WTC11 (cell line): Measurements from ENCODE around the gene CNDP1. TPM values are rescaled to one million over a fixed set of nuclear protein-coding genes. Genes with fewer than 3 reads are reported as not detected.

Experiments
- ATAC-seq: fragments of 200-7000 bp; cut with Tn5 transposase; 2 replicates; pipeline ENCODE4 v1.10.0; 2021; ENCODE audit warnings: mild to moderate bottlenecking, moderate library complexity
- CTCF ChIA-PET: fragments of 300-600 bp; sonication (Branson Sonifier 250); formaldehyde crosslinking; loops from one replicate; lab custom pipeline; 2021; ENCODE audit warnings: antibody characterized with exemption; lab: Charles Lee
- POLR2A ChIA-PET: fragments of 350-600 bp; sonication (Branson Sonifier 250); formaldehyde crosslinking; loops from one replicate; lab custom pipeline; 2021; ENCODE audit warnings: antibody characterized with exemption; lab: Charles Lee
- DNase-seq: peaks from one replicate; pipeline ENCODE4 v3.0.0; 2021; ENCODE audit warnings: low spot score
- H3K27ac Mint-ChIP-seq: 2 replicates; pipeline ENCODE4 v1.8.0; 2021; ENCODE audit warnings: mixed read lengths
- H3K27me3 Mint-ChIP-seq: 2 replicates; pipeline ENCODE4 v1.8.0; 2021; ENCODE audit warnings: low read depth, mild to moderate bottlenecking, moderate library complexity, mixed read lengths
- H3K36me3 Mint-ChIP-seq: 2 replicates; pipeline ENCODE4 v1.8.0; 2021; ENCODE audit warnings: mixed read lengths
- H3K4me1 Mint-ChIP-seq: 2 replicates; pipeline ENCODE4 v1.8.0; 2022; ENCODE audit warnings: mixed read lengths
- H3K4me3 Mint-ChIP-seq: 2 replicates; pipeline ENCODE4 v1.8.0; 2021; ENCODE audit warnings: mild to moderate bottlenecking, moderate library complexity, mixed read lengths
- H3K9me3 Mint-ChIP-seq: 2 replicates; pipeline ENCODE4 v1.8.0; 2021; ENCODE audit warnings: mixed read lengths
- ELF4 ChIP-seq: sonication (generic); formaldehyde crosslinking; IDR thresholded peaks from 2 replicates; pipeline ENCODE4 v1.8.1; 2022; ENCODE audit warnings: low read depth, mild to moderate bottlenecking, moderate library complexity, missing genetic modification reagents
- GABPB1 ChIP-seq: sonication (generic); formaldehyde crosslinking; IDR thresholded peaks from 2 replicates; pipeline ENCODE4 v1.8.1; 2023; ENCODE audit warnings: mild to moderate bottlenecking, missing genetic modification reagents
- JAZF1 ChIP-seq: fragments of 250-450 bp; sonication (Bioruptor Pico); IDR thresholded peaks from 2 replicates; pipeline ENCODE4 v1.9.0; 2021; ENCODE audit warnings: moderate library complexity, mild to moderate bottlenecking, inconsistent platforms
- KAT7 ChIP-seq: sonication (generic); formaldehyde crosslinking; IDR thresholded peaks from 2 replicates; pipeline ENCODE4 v1.8.1; 2023; ENCODE audit warnings: missing genetic modification reagents, mild to moderate bottlenecking, borderline replicate concordance
- MXD4 ChIP-seq: fragments of 250-450 bp; sonication (Bioruptor Pico); IDR thresholded peaks from 2 replicates; pipeline ENCODE4 v1.8.0; 2021; ENCODE audit warnings: mild to moderate bottlenecking, moderate library complexity, borderline replicate concordance
- NR2C2 ChIP-seq: sonication (generic); formaldehyde crosslinking; IDR thresholded peaks from 2 replicates; pipeline ENCODE4 v1.8.0; 2022; ENCODE audit warnings: mild to moderate bottlenecking, missing genetic modification reagents
- OVOL2 ChIP-seq: fragments of 250-450 bp; sonication (Bioruptor Pico); IDR thresholded peaks from 2 replicates; pipeline ENCODE4 v1.9.0; 2021; ENCODE audit warnings: mild to moderate bottlenecking, borderline replicate concordance
- TCF7 ChIP-seq: sonication (generic); formaldehyde crosslinking; IDR thresholded peaks from 2 replicates; pipeline ENCODE4 v1.8.0; 2022; ENCODE audit warnings: mild to moderate bottlenecking, low read depth, missing genetic modification reagents, moderate library complexity
- TEAD1 ChIP-seq: sonication (generic); formaldehyde crosslinking; IDR thresholded peaks from 2 replicates; pipeline ENCODE4 v1.8.0; 2022; ENCODE audit warnings: mild to moderate bottlenecking, missing genetic modification reagents
- ZNF263 ChIP-seq: sonication (generic); formaldehyde crosslinking; IDR thresholded peaks from 2 replicates; pipeline ENCODE4 v1.8.1; 2022; ENCODE audit warnings: low read depth, mild to moderate bottlenecking, moderate library complexity, missing genetic modification reagents
- ZNF416 ChIP-seq: fragments of 250-450 bp; sonication (Bioruptor Pico); IDR thresholded peaks from 2 replicates; pipeline ENCODE4 v1.9.0; 2021; ENCODE audit warnings: mild to moderate bottlenecking, inconsistent platforms
- total RNA-seq: library from RNA; stranded (reverse); gene quantifications from 3 replicates; pipeline ENCODE4 v1.2.3, GENCODE V29; 2021
- TF ChIP-seq, protein P1 (sequence below): sonication (generic); formaldehyde crosslinking; conservative IDR thresholded peaks from 2 replicates; pipeline ENCODE4 v1.8.1; 2023; ENCODE audit warnings: mild to moderate bottlenecking, low read depth, missing genetic modification reagents, moderate library complexity
- TF ChIP-seq, protein P2 (sequence below): sonication (generic); formaldehyde crosslinking; IDR thresholded peaks from 2 replicates; pipeline ENCODE4 v1.8.1; 2022; ENCODE audit warnings: mild to moderate bottlenecking, moderate library complexity, missing genetic modification reagents
- TF ChIP-seq, protein P3 (sequence below): sonication (generic); formaldehyde crosslinking; IDR thresholded peaks from 2 replicates; pipeline ENCODE4 v1.8.1; 2023; ENCODE audit warnings: mild to moderate bottlenecking, missing genetic modification reagents
- TF ChIP-seq, protein P4 (sequence below): fragments of 250-450 bp; sonication (Bioruptor Pico); IDR thresholded peaks from 2 replicates; pipeline ENCODE4 v2.1.2; 2022; ENCODE audit warnings: mild to moderate bottlenecking, moderate library complexity
- TF ChIP-seq, protein P5 (sequence below): sonication (generic); formaldehyde crosslinking; IDR thresholded peaks from 2 replicates; pipeline ENCODE4 v1.8.1; 2022; ENCODE audit warnings: low read depth, missing genetic modification reagents, borderline replicate concordance
- TF ChIP-seq, protein P6 (sequence below): sonication (generic); formaldehyde crosslinking; IDR thresholded peaks from 2 replicates; pipeline ENCODE4 v1.8.1; 2023; ENCODE audit warnings: mild to moderate bottlenecking, missing genetic modification reagents, borderline replicate concordance
- TF ChIP-seq, protein P7 (sequence below): sonication (generic); formaldehyde crosslinking; IDR thresholded peaks from 2 replicates; pipeline ENCODE4 v1.8.0; 2022; ENCODE audit warnings: mild to moderate bottlenecking, missing genetic modification reagents
- TF ChIP-seq, protein P8 (sequence below): sonication (generic); formaldehyde crosslinking; IDR thresholded peaks from 2 replicates; pipeline ENCODE4 v1.8.0; 2022; ENCODE audit warnings: mild to moderate bottlenecking, missing genetic modification reagents

The CNDP1 gene
- total RNA-seq, 1 experiment from 2014 or later = 0.28 TPM

DNA sequence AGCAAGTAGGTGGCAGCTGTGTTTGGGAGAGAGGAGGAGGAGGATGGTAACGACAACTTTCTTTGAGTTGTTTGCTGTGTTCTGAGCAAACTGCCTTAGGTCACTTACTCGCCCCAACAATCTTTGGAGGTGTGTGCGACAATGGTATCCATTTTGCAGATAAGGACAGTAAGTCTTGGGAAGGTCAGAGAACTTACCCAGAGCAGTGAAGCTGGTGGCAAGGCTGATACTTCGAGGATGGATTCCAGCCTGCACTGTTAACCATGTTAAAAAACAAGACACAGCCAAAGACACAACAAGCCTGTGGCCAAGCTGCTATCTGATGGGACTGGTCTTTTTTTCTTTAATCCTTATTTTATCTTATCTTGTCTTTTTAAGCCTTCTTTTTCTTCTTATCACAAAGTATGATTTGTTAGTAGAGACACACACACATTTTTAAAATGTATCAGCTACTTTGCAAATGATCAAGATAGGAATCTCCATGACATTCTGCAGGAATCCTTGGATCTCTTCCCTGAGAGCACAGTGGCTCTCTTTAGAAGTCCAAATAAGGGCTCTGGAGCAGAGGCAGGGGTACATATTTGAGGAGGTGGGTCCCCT lies 27.9 kb downstream of the CNDP1 start:
- H3K36me3 Mint-ChIP-seq = peaks cover 20% of the 10 kb centered on the region
- POLR2A ChIA-PET = no interaction called here
- CTCF ChIA-PET = interaction anchor here (1.2 kb wide), 1 partner anchor 10 kb away, joined by 5 read pairs; no protein-coding TSS in a partner anchor

DNA sequence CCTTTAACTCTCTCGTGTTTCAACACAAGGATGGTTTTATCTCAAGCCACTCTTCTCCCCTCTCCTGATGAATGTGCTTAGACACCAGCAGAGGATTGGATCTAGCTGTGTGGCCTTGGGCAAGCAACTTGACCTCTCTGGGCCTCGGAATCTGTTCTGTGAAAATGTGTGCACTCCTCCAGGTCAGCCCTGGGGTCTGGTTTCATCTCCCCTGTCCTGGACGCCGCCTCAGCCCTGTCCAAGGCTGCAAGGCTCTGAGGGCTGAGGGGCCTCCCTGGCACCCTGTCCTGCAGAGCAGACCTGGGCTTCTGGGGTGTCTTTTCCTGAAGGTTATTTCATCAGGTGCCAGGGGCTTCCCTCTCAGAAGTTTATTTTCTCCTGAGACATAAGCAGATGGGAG lies 28.5 kb downstream of the CNDP1 start:
- H3K9me3 Mint-ChIP-seq = peaks cover 34% of the 10 kb centered on the region
- no peak for ATAC-seq
- no peak for DNase-seq
- peaks cover 24% of the 10 kb centered on the region for H3K36me3 Mint-ChIP-seq
- no peak overlapping the region for H3K27ac Mint-ChIP-seq
- ChIA-PET CTCF (interaction anchor here (1.2 kb wide), 1 partner anchor 11 kb away, joined by 5 read pairs; no protein-coding TSS in a partner anchor), POLR2A (no interaction called here)
- no peak overlapping the region for H3K4me3 Mint-ChIP-seq
- H3K27me3 Mint-ChIP-seq = peaks cover 7% of the 10 kb centered on the region
- H3K4me1 Mint-ChIP-seq = no peaks in the 10 kb centered on the region
- TF ChIP-seq, protein P1, sequence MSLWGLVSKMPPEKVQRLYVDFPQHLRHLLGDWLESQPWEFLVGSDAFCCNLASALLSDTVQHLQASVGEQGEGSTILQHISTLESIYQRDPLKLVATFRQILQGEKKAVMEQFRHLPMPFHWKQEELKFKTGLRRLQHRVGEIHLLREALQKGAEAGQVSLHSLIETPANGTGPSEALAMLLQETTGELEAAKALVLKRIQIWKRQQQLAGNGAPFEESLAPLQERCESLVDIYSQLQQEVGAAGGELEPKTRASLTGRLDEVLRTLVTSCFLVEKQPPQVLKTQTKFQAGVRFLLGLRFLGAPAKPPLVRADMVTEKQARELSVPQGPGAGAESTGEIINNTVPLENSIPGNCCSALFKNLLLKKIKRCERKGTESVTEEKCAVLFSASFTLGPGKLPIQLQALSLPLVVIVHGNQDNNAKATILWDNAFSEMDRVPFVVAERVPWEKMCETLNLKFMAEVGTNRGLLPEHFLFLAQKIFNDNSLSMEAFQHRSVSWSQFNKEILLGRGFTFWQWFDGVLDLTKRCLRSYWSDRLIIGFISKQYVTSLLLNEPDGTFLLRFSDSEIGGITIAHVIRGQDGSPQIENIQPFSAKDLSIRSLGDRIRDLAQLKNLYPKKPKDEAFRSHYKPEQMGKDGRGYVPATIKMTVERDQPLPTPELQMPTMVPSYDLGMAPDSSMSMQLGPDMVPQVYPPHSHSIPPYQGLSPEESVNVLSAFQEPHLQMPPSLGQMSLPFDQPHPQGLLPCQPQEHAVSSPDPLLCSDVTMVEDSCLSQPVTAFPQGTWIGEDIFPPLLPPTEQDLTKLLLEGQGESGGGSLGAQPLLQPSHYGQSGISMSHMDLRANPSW (CRISPR knock-in tag) = no peak
- TF ChIP-seq KAT7 (CRISPR knock-in tag) (no peak), GABPB1 (no peak), TEAD1 (CRISPR knock-in tag) (no peak), MXD4 (CRISPR knock-in tag) (no peak)
- TF ChIP-seq, protein P2, sequence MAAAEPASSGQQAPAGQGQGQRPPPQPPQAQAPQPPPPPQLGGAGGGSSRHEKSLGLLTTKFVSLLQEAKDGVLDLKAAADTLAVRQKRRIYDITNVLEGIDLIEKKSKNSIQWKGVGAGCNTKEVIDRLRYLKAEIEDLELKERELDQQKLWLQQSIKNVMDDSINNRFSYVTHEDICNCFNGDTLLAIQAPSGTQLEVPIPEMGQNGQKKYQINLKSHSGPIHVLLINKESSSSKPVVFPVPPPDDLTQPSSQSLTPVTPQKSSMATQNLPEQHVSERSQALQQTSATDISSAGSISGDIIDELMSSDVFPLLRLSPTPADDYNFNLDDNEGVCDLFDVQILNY (CRISPR knock-in tag) = no peak
- TF ChIP-seq, protein P3, sequence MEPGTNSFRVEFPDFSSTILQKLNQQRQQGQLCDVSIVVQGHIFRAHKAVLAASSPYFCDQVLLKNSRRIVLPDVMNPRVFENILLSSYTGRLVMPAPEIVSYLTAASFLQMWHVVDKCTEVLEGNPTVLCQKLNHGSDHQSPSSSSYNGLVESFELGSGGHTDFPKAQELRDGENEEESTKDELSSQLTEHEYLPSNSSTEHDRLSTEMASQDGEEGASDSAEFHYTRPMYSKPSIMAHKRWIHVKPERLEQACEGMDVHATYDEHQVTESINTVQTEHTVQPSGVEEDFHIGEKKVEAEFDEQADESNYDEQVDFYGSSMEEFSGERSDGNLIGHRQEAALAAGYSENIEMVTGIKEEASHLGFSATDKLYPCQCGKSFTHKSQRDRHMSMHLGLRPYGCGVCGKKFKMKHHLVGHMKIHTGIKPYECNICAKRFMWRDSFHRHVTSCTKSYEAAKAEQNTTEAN (CRISPR knock-in tag) = no peak
- TF ChIP-seq, protein P4, sequence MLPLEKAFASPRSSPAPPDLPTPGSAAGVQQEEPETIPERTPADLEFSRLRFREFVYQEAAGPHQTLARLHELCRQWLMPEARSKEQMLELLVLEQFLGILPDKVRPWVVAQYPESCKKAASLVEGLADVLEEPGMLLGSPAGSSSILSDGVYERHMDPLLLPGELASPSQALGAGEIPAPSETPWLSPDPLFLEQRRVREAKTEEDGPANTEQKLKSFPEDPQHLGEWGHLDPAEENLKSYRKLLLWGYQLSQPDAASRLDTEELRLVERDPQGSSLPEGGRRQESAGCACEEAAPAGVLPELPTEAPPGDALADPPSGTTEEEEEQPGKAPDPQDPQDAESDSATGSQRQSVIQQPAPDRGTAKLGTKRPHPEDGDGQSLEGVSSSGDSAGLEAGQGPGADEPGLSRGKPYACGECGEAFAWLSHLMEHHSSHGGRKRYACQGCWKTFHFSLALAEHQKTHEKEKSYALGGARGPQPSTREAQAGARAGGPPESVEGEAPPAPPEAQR (CRISPR knock-in tag) = no peak

More for the DNA sequence above, 27.9 kb downstream of the CNDP1 start:
- Mint-ChIP-seq H3K27ac (no peak overlapping the region), H3K4me1 (no peaks in the 10 kb centered on the region), H3K27me3 (peaks cover 7% of the 10 kb centered on the region), H3K9me3 (peaks cover 28% of the 10 kb centered on the region), H3K4me3 (no peak overlapping the region)
- no peak for ATAC-seq
- no peak for DNase-seq
- TF ChIP-seq, protein P5, sequence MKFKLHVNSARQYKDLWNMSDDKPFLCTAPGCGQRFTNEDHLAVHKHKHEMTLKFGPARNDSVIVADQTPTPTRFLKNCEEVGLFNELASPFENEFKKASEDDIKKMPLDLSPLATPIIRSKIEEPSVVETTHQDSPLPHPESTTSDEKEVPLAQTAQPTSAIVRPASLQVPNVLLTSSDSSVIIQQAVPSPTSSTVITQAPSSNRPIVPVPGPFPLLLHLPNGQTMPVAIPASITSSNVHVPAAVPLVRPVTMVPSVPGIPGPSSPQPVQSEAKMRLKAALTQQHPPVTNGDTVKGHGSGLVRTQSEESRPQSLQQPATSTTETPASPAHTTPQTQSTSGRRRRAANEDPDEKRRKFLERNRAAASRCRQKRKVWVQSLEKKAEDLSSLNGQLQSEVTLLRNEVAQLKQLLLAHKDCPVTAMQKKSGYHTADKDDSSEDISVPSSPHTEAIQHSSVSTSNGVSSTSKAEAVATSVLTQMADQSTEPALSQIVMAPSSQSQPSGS = no peak
- TF ChIP-seq OVOL2 (CRISPR knock-in tag) (no peak), ZNF416 (no peak), ELF4 (CRISPR knock-in tag) (no peak), JAZF1 (CRISPR knock-in tag) (no peak), NR2C2 (CRISPR knock-in tag) (no peak), ZNF263 (CRISPR knock-in tag) (no peak), TCF7 (CRISPR knock-in tag) (no peak)
- TF ChIP-seq, protein P6, sequence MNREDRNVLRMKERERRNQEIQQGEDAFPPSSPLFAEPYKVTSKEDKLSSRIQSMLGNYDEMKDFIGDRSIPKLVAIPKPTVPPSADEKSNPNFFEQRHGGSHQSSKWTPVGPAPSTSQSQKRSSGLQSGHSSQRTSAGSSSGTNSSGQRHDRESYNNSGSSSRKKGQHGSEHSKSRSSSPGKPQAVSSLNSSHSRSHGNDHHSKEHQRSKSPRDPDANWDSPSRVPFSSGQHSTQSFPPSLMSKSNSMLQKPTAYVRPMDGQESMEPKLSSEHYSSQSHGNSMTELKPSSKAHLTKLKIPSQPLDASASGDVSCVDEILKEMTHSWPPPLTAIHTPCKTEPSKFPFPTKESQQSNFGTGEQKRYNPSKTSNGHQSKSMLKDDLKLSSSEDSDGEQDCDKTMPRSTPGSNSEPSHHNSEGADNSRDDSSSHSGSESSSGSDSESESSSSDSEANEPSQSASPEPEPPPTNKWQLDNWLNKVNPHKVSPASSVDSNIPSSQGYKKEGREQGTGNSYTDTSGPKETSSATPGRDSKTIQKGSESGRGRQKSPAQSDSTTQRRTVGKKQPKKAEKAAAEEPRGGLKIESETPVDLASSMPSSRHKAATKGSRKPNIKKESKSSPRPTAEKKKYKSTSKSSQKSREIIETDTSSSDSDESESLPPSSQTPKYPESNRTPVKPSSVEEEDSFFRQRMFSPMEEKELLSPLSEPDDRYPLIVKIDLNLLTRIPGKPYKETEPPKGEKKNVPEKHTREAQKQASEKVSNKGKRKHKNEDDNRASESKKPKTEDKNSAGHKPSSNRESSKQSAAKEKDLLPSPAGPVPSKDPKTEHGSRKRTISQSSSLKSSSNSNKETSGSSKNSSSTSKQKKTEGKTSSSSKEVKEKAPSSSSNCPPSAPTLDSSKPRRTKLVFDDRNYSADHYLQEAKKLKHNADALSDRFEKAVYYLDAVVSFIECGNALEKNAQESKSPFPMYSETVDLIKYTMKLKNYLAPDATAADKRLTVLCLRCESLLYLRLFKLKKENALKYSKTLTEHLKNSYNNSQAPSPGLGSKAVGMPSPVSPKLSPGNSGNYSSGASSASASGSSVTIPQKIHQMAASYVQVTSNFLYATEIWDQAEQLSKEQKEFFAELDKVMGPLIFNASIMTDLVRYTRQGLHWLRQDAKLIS (CRISPR knock-in tag) = no peak
- TF ChIP-seq, protein P7, sequence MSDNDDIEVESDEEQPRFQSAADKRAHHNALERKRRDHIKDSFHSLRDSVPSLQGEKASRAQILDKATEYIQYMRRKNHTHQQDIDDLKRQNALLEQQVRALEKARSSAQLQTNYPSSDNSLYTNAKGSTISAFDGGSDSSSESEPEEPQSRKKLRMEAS (CRISPR knock-in tag) = no peak
- TF ChIP-seq, protein P8, sequence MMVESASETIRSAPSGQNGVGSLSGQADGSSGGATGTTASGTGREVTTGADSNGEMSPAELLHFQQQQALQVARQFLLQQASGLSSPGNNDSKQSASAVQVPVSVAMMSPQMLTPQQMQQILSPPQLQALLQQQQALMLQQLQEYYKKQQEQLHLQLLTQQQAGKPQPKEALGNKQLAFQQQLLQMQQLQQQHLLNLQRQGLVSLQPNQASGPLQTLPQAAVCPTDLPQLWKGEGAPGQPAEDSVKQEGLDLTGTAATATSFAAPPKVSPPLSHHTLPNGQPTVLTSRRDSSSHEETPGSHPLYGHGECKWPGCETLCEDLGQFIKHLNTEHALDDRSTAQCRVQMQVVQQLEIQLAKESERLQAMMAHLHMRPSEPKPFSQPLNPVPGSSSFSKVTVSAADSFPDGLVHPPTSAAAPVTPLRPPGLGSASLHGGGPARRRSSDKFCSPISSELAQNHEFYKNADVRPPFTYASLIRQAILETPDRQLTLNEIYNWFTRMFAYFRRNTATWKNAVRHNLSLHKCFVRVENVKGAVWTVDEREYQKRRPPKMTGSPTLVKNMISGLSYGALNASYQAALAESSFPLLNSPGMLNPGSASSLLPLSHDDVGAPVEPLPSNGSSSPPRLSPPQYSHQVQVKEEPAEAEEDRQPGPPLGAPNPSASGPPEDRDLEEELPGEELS (CRISPR knock-in tag) = no peak
- TF ChIP-seq, protein P2 (CRISPR knock-in tag) = no peak
